Measurements from ENCODE around the gene SH3RF1. TPM values are rescaled to one million over a fixed set of nuclear protein-coding genes. Genes with fewer than 3 reads are reported as not detected.
"Not testable (repeated sequence)": the region's sequence is repeated elsewhere in the genome, so short reads cannot be mapped to it uniquely, and the experiment has no call there.

SH3RF1 gene
- total RNA-seq, 1 experiment from 2014 or later = 59.5 TPM

DNA sequence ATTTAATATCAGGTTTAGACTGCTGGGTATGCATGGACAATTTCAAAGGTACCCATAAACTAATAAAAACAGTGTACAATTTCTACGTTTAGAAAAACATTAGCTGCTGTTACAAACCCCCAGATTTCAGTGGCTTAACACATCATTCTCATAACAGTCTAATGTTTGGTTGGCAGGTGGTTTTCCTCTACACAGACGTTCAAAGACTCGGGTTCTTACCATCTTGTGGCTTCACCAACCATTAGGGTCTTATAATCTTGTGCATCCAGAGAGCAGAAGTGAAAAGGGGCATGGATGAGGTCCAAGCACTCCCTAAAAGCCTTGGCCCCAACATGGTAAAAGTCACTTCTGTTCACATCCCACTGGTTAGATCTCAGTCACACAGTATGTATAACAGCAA is 71.6 kb downstream of the SH3RF1 start:
- no TSS peak for BruUV-seq (replicated peaks)
- H3K9me3 ChIP-seq (ENCODE audit: control insufficient read depth in 1 of 2, insufficient read depth in 1 of 2, low read depth in 1 of 2, low read length in 2 of 2) = no peaks in the 10 kb centered on the region

DNA sequence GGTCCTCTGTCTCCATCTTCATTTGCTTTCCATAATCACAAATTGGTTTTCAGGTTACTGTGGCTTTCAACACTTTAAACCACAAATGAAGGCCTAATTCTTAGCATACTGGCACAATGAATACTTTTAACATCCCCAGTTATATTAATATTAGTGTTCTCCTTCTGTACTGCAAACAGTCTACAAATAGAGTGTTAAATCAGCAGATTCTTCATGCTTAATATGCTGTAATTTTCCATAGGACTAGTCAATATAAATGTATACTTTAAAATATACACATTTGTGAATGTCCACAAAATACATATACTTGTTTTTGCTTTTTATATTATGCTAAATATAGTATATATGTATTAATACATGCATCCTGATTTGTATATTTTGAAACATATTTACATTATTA is 72.6 kb downstream of the SH3RF1 start:
- POLR2A ChIA-PET = no interaction called here
- no peak overlapping the region for H3K4me2 ChIP-seq (ENCODE audit: low read length)
- RAD21 ChIA-PET (ENCODE audit: low non-redundant PET in 1 of 2, low total read pairs in 2 of 2, uncharacterized antibody in 2 of 2, unreplicated experiment in 2 of 2) = no interaction called here

More for the DNA sequence above, 71.6 kb downstream of the SH3RF1 start:
- Histone ChIP-seq H3K9ac (ENCODE audit: low read length) (no peak overlapping the region), H3K27me3 (ENCODE audit: insufficient read depth, low read length) (no peaks in the 10 kb centered on the region), H3K4me3 (replicated peaks in 1 of 2; ENCODE audit: low read depth in 1 of 2, low read length in 2 of 2) (no peak overlapping the region), H3K27ac (ENCODE audit: low read depth, low read length) (no peak overlapping the region), H3K4me2 (ENCODE audit: low read length) (no peak overlapping the region), H3K4me1 (ENCODE audit: control insufficient read depth in 1 of 2, insufficient read depth in 2 of 2, low read length in 2 of 2) (peaks cover 3 to 10% of the 10 kb centered on the region in 2 experiments; a peak in 3 of 4 replicates), H3K36me3 (ENCODE audit: control insufficient read depth in 1 of 2, insufficient read depth in 2 of 2, low read length in 2 of 2) (no peaks in the 10 kb centered on the region), H3K79me2 (ENCODE audit: insufficient read depth, low read length) (peaks cover 93% of the 10 kb centered on the region), H2AFZ (ENCODE audit: low read depth, low read length, poor library complexity, severe bottlenecking) (no peak overlapping the region), H4K20me1 (ENCODE audit: insufficient read depth) (no peaks in the 10 kb centered on the region; the same call in 1 of the 2 replicates), H3K9me2 (ENCODE audit: insufficient read depth) (no peaks in the 10 kb centered on the region)
- RAD21 ChIA-PET (ENCODE audit: low non-redundant PET in 1 of 2, low total read pairs in 2 of 2, uncharacterized antibody in 2 of 2, unreplicated experiment in 2 of 2) = no interaction called here
- intact Hi-C loops (cut with micrococcal nuclease) = no loop called here
- ATAC-seq (no peak), DNase-seq (ENCODE audit: low read depth, low spot score) (no peak)
- TF ChIP-seq, protein P1, sequence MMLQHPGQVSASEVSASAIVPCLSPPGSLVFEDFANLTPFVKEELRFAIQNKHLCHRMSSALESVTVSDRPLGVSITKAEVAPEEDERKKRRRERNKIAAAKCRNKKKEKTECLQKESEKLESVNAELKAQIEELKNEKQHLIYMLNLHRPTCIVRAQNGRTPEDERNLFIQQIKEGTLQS (IDR thresholded peaks at IDR 0.05) = no peak
- POLR2A ChIA-PET = no interaction called here
- CTCF ChIA-PET = no interaction called here

DNA sequence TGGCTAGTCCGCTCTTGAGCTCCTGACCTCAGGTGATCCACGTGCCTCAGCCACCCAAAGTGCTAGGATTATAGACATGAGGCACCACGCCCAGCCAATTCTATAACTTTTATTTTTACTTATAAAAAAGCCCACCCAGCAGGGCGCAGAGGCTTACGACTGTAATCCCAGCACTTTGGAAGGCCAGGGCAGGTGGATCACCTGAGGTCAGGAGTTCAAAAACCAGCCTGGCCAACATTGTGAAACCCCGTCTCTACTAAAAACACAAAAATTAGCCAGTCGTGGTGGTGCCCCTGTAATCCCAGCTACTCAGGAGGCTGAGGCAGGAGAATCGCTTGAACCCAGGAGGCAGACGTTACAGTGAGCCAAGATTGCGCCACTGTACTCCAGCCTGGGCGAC is 73.5 kb downstream of the SH3RF1 start:
- DNase-seq (ENCODE audit: low read depth, low spot score); POLR2A ChIA-PET; CTCF ChIA-PET; ATAC-seq; H3K36me3 ChIP-seq (ENCODE audit: control insufficient read depth in 1 of 2, insufficient read depth in 2 of 2, low read length in 2 of 2); intact Hi-C loops (cut with micrococcal nuclease); H3K27ac ChIP-seq (ENCODE audit: low read depth, low read length); H3K4me1 ChIP-seq (ENCODE audit: control insufficient read depth in 1 of 2, insufficient read depth in 2 of 2, low read length in 2 of 2); H3K9me2 ChIP-seq (ENCODE audit: insufficient read depth); H4K20me1 ChIP-seq (ENCODE audit: insufficient read depth); BruUV-seq (replicated peaks); H3K4me3 ChIP-seq (replicated peaks in 1 of 2; ENCODE audit: low read depth in 1 of 2, low read length in 2 of 2); RAD21 ChIA-PET (ENCODE audit: low non-redundant PET in 1 of 2, low total read pairs in 2 of 2, uncharacterized antibody in 2 of 2, unreplicated experiment in 2 of 2); H3K9me3 ChIP-seq (ENCODE audit: control insufficient read depth in 1 of 2, insufficient read depth in 1 of 2, low read depth in 1 of 2, low read length in 2 of 2); H2AFZ ChIP-seq (ENCODE audit: low read depth, low read length, poor library complexity, severe bottlenecking); H3K9ac ChIP-seq (ENCODE audit: low read length); H3K27me3 ChIP-seq (ENCODE audit: insufficient read depth, low read length); H3K4me2 ChIP-seq (ENCODE audit: low read length): not testable (repeated sequence)
- H3K79me2 ChIP-seq (ENCODE audit: insufficient read depth, low read length) = peaks cover 91% of the 10 kb centered on the region

More for the DNA sequence above, 72.6 kb downstream of the SH3RF1 start:
- Histone ChIP-seq H3K36me3 (ENCODE audit: control insufficient read depth in 1 of 2, insufficient read depth in 2 of 2, low read length in 2 of 2) (no peaks in the 10 kb centered on the region), H3K27ac (ENCODE audit: low read depth, low read length) (no peak overlapping the region), H4K20me1 (ENCODE audit: insufficient read depth) (peaks cover 5% of the 10 kb centered on the region), H3K9me2 (ENCODE audit: insufficient read depth) (no peaks in the 10 kb centered on the region), H3K79me2 (ENCODE audit: insufficient read depth, low read length) (peaks cover 94% of the 10 kb centered on the region), H3K9me3 (ENCODE audit: control insufficient read depth in 1 of 2, insufficient read depth in 1 of 2, low read depth in 1 of 2, low read length in 2 of 2) (no peaks in the 10 kb centered on the region), H3K4me1 (ENCODE audit: control insufficient read depth in 1 of 2, insufficient read depth in 2 of 2, low read length in 2 of 2) (peaks cover 3 to 10% of the 10 kb centered on the region in 2 experiments; a peak in 3 of 4 replicates), H3K4me3 (replicated peaks in 1 of 2; ENCODE audit: low read depth in 1 of 2, low read length in 2 of 2) (no peak overlapping the region), H3K27me3 (ENCODE audit: insufficient read depth, low read length) (no peaks in the 10 kb centered on the region), H3K9ac (ENCODE audit: low read length) (no peak overlapping the region), H2AFZ (ENCODE audit: low read depth, low read length, poor library complexity, severe bottlenecking) (no peak overlapping the region)
- BruUV-seq (replicated peaks) = no TSS peak
- ATAC-seq (no peak), DNase-seq (ENCODE audit: low read depth, low spot score) (no peak)
- CTCF ChIA-PET = no interaction called here
- TF ChIP-seq TCF7L2 (IDR thresholded peaks at IDR 0.05; ENCODE audit: borderline replicate concordance, extremely low read depth, insufficient read depth, insufficient read length) (no peak), POLR2AphosphoS5 (IDR thresholded peaks at IDR 0.05; ENCODE audit: low read depth, low read length) (no peak), CBX3 (IDR thresholded peaks at IDR 0.05; ENCODE audit: low read depth) (no peak), EGR1 (IDR thresholded peaks at IDR 0.05; ENCODE audit: low read depth) (no peak), ELF1 (IDR thresholded peaks at IDR 0.05; ENCODE audit: borderline replicate concordance, low read depth) (no peak), YY1 (IDR thresholded peaks at IDR 0.05; ENCODE audit: extremely low read depth, insufficient replicate concordance, low read depth, low read length) (no peak), EZH2phosphoT487 (IDR thresholded peaks at IDR 0.05; ENCODE audit: borderline replicate concordance) (no peak)
- TF ChIP-seq, protein P2, sequence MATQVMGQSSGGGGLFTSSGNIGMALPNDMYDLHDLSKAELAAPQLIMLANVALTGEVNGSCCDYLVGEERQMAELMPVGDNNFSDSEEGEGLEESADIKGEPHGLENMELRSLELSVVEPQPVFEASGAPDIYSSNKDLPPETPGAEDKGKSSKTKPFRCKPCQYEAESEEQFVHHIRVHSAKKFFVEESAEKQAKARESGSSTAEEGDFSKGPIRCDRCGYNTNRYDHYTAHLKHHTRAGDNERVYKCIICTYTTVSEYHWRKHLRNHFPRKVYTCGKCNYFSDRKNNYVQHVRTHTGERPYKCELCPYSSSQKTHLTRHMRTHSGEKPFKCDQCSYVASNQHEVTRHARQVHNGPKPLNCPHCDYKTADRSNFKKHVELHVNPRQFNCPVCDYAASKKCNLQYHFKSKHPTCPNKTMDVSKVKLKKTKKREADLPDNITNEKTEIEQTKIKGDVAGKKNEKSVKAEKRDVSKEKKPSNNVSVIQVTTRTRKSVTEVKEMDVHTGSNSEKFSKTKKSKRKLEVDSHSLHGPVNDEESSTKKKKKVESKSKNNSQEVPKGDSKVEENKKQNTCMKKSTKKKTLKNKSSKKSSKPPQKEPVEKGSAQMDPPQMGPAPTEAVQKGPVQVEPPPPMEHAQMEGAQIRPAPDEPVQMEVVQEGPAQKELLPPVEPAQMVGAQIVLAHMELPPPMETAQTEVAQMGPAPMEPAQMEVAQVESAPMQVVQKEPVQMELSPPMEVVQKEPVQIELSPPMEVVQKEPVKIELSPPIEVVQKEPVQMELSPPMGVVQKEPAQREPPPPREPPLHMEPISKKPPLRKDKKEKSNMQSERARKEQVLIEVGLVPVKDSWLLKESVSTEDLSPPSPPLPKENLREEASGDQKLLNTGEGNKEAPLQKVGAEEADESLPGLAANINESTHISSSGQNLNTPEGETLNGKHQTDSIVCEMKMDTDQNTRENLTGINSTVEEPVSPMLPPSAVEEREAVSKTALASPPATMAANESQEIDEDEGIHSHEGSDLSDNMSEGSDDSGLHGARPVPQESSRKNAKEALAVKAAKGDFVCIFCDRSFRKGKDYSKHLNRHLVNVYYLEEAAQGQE (IDR thresholded peaks at IDR 0.05; ENCODE audit: low read depth) = no peak
- intact Hi-C loops (cut with micrococcal nuclease) = no loop called here
